H1 (cell line): ENCODE results near the gene C14orf119. TPM values are rescaled to one million over a fixed set of nuclear protein-coding genes. Genes with fewer than 3 reads are reported as not detected.

Experiments
- CTCF ChIA-PET: fragments of 300-600 bp; sonication (Branson Sonifier 250); formaldehyde crosslinking; loops from one replicate; lab custom pipeline; 2021; ENCODE audit not compliant: partially characterized antibody; lab: Charles Lee
- POLR2A ChIA-PET: fragments of 300-600 bp; sonication (Branson Sonifier 250); formaldehyde crosslinking; loops from one replicate; lab custom pipeline; 2021; ENCODE audit warnings: inconsistent platforms; ENCODE audit not compliant: partially characterized antibody; lab: Charles Lee
- DNase-seq, 2 experiments: peaks; one replicate each; pipeline versions ENCODE4 v3.0.0 to v3.0.0-alpha.2; 2010 to 2022; ENCODE audit warnings: low spot score in 2 of 2, low read depth in 1 of 2, mixed read lengths in 1 of 2
- FAIRE-seq: peaks from 2 replicates; lab custom pipeline; 2011; peaks lifted over from hg19 to GRCh38; lab: Jason Lieb, UNC
- H2AFZ ChIP-seq: 2 replicates; pipeline ENCODE4 v1.8.1; 2012; ENCODE audit warnings: low read length, inconsistent platforms
- H2AK5ac ChIP-seq: 2 replicates; pipeline ENCODE4 v1.6.1; 2013; ENCODE audit warnings: low read depth, low read length
- H2BK120ac ChIP-seq: replicated peaks from 2 replicates; pipeline ENCODE3; 2013; ENCODE audit warnings: low read depth, low read length, inconsistent platforms
- H2BK12ac ChIP-seq: 2 replicates; pipeline ENCODE4 v1.6.1; 2013; ENCODE audit warnings: low read depth, low read length
- H2BK15ac ChIP-seq: 2 replicates; pipeline ENCODE4 v1.6.1; 2013; ENCODE audit warnings: low read length
- H2BK20ac ChIP-seq: 2 replicates; pipeline ENCODE4 v1.6.1; 2013; ENCODE audit warnings: low read length
- H2BK5ac ChIP-seq: 2 replicates; pipeline ENCODE4 v1.6.1; 2013; ENCODE audit warnings: low read depth, low read length
- H3K14ac ChIP-seq: 2 replicates; pipeline ENCODE4 v1.6.1; 2013; ENCODE audit warnings: inconsistent platforms; ENCODE audit not compliant: insufficient read length
- H3K18ac ChIP-seq: 2 replicates; pipeline ENCODE4 v1.6.1; 2013; ENCODE audit warnings: low read length; ENCODE audit errors: extremely low read depth
- H3K23ac ChIP-seq: 2 replicates; pipeline ENCODE4 v1.6.1; 2013; ENCODE audit warnings: inconsistent platforms; ENCODE audit not compliant: insufficient read length
- H3K23me2 ChIP-seq: 2 replicates; pipeline ENCODE4 v1.6.1; 2013; ENCODE audit warnings: low read depth, low read length
- H3K27ac ChIP-seq: 2 replicates; pipeline ENCODE4 v1.6.1; 2011; ENCODE audit warnings: low read depth, low read length, inconsistent platforms
- H3K27me3 ChIP-seq, 4 experiments: replicated peaks in 1 of 4; 1 replicate in 1 of 4; 2 replicates in 3 of 4; pipeline versions ENCODE4 v1.6.1 to v1.8.1; 2011 to 2013; ENCODE audit warnings: low read length in 3 of 4, mild to moderate bottlenecking in 3 of 4, inconsistent platforms in 2 of 4, mixed read lengths in 2 of 4, moderate library complexity in 1 of 4; ENCODE audit not compliant: control insufficient read depth in 3 of 4, insufficient read depth in 3 of 4; ENCODE audit errors: extremely low read depth in 1 of 4
- H3K36me3 ChIP-seq, 4 experiments: 2 replicates each; pipeline versions ENCODE4 v1.6.1 to v1.8.1; 2011 to 2013; ENCODE audit warnings: mild to moderate bottlenecking in 4 of 4, low read length in 3 of 4, moderate library complexity in 2 of 4, control low read depth in 1 of 4, inconsistent platforms in 1 of 4; ENCODE audit not compliant: insufficient read depth in 4 of 4, control insufficient read depth in 2 of 4
- H3K4ac ChIP-seq: replicated peaks from 2 replicates; pipeline ENCODE3; 2013; ENCODE audit warnings: low read length, low read depth, mixed read lengths, inconsistent platforms; ENCODE audit not compliant: insufficient read length
- H3K4me1 ChIP-seq, 4 experiments: replicated peaks in 1 of 4; 1 replicate in 1 of 4; 2 replicates in 3 of 4; pipeline versions ENCODE4 v1.6.1 to v1.8.1; 2011 to 2013; ENCODE audit warnings: low read length in 3 of 4, inconsistent platforms in 2 of 4, mixed read lengths in 1 of 4; ENCODE audit not compliant: insufficient read depth in 4 of 4, control insufficient read depth in 3 of 4
- H3K4me2 ChIP-seq, 2 experiments: 2 replicates each; pipeline versions ENCODE4 v1.6.1 to v1.8.1; 2011 to 2013; ENCODE audit warnings: low read depth in 2 of 2, low read length in 2 of 2, control low read depth in 1 of 2, inconsistent platforms in 1 of 2, mild to moderate bottlenecking in 1 of 2; ENCODE audit not compliant: insufficient read depth in 1 of 2
- H3K4me3 ChIP-seq, 4 experiments: fragments of 200-600, 300-600 bp in 1 of 4; sonication (generic), shearing (Covaris generic), sonication (Bioruptor Twin) in 1 of 4; 2 replicates each; pipeline versions ENCODE4 v1.5.1 to v1.8.1; 2011 to 2016; ENCODE audit warnings: low read length in 4 of 4, low read depth in 3 of 4, control low read depth in 2 of 4, inconsistent platforms in 2 of 4, mild to moderate bottlenecking in 2 of 4, mixed read lengths in 1 of 4, moderate library complexity in 1 of 4; ENCODE audit not compliant: insufficient read depth in 2 of 4; ENCODE audit errors: extremely low read depth in 1 of 4
- H3K56ac ChIP-seq: replicated peaks from 2 replicates; pipeline ENCODE3; 2013; ENCODE audit warnings: low read depth, mild to moderate bottlenecking, mixed read lengths, low read length, inconsistent platforms; ENCODE audit not compliant: insufficient read length
- H3K79me1 ChIP-seq: 2 replicates; pipeline ENCODE4 v1.6.1; 2013; ENCODE audit warnings: low read depth, low read length, control low read depth
- H3K79me2 ChIP-seq, 2 experiments: 2 replicates each; pipeline versions ENCODE4 v1.6.1 to v1.8.1; 2012 to 2013; ENCODE audit warnings: low read length in 2 of 2, mild to moderate bottlenecking in 2 of 2, inconsistent platforms in 1 of 2; ENCODE audit not compliant: insufficient read depth in 2 of 2, control insufficient read depth in 1 of 2
- H3K9ac ChIP-seq, 4 experiments: replicated peaks in 1 of 4; 1 replicate in 1 of 4; 2 replicates in 3 of 4; pipeline versions ENCODE4 v1.6.1 to v1.8.1; 2011 to 2013; ENCODE audit warnings: low read depth in 3 of 4, low read length in 3 of 4, control low read depth in 2 of 4, mild to moderate bottlenecking in 2 of 4, moderate library complexity in 2 of 4, inconsistent platforms in 1 of 4; ENCODE audit errors: extremely low read depth in 1 of 4
- H3K9me3 ChIP-seq, 2 experiments: 2 replicates each; pipeline versions ENCODE4 v1.6.1 to v1.8.1; 2012 to 2013; ENCODE audit warnings: mild to moderate bottlenecking in 2 of 2, moderate library complexity in 2 of 2, control low read depth in 1 of 2, inconsistent platforms in 1 of 2, low read depth in 1 of 2, low read length in 1 of 2, mixed read lengths in 1 of 2; ENCODE audit not compliant: insufficient read depth in 2 of 2
- H4K20me1 ChIP-seq, 2 experiments: replicated peaks in 1 of 2; 2 replicates each; pipeline versions ENCODE3 to v1.8.1; 2011 to 2013; ENCODE audit warnings: inconsistent platforms in 2 of 2, low read length in 2 of 2, mild to moderate bottlenecking in 1 of 2; ENCODE audit not compliant: insufficient read depth in 2 of 2, control insufficient read depth in 1 of 2
- H4K5ac ChIP-seq: 2 replicates; pipeline ENCODE4 v1.6.1; 2013; ENCODE audit warnings: low read length, low read depth, mixed read lengths, inconsistent platforms; ENCODE audit not compliant: insufficient read length
- H4K8ac ChIP-seq: 2 replicates; pipeline ENCODE4 v1.8.0; 2013; ENCODE audit warnings: mild to moderate bottlenecking, moderate library complexity, low read length, inconsistent platforms; ENCODE audit not compliant: insufficient read depth; ENCODE audit errors: extremely low read depth
- H4K91ac ChIP-seq: replicated peaks from 2 replicates; pipeline ENCODE3; 2013; ENCODE audit warnings: low read length, mixed read lengths, inconsistent platforms; ENCODE audit not compliant: insufficient read length
- KDM1A ChIP-seq: fragments of 200-600, 300-600 bp; sonication (generic); IDR thresholded peaks from 2 replicates; pipeline ENCODE4 v1.7.1; 2016; ENCODE audit warnings: mild to moderate bottlenecking, low read length, borderline replicate concordance
- KDM5A ChIP-seq: fragments of 200-600 bp; IDR thresholded peaks from 2 replicates; pipeline ENCODE4 v1.7.1; 2012; ENCODE audit warnings: mild to moderate bottlenecking, low read length, inconsistent platforms, mixed read lengths
- SAP30 ChIP-seq: fragments of 300-600 bp; sonication (generic); IDR thresholded peaks from 2 replicates; pipeline ENCODE4 v1.7.1; 2012; ENCODE audit warnings: low read length, moderate library complexity, mild to moderate bottlenecking, inconsistent platforms; ENCODE audit not compliant: insufficient read depth, insufficient replicate concordance
- SIX5 ChIP-seq: IDR thresholded peaks from 2 replicates; pipeline ENCODE4 v1.6.1; 2011; ENCODE audit warnings: mild to moderate bottlenecking, low read depth, low read length
- TBP ChIP-seq: IDR thresholded peaks from 2 replicates; pipeline ENCODE4 v1.6.1; 2011; ENCODE audit warnings: low read depth, low read length, improper control_type of control experiment
- WGBS, 2 experiments: shearing (Covaris generic) in 1 of 2; methylation state at CpG; one replicate each; pipeline versions ENCODE4 v1.1.6 to v1.1.7; 2013 to 2015; ENCODE audit warnings: low lambda C conversion rate in 2 of 2, mixed read lengths in 2 of 2, inconsistent platforms in 1 of 2, low coverage in 1 of 2, missing lambda C conversion rate in 1 of 2; ENCODE audit not compliant: insufficient replicate concordance in 2 of 2, insufficient coverage in 1 of 2, insufficient read length in 1 of 2; ENCODE audit errors: extremely low coverage in 1 of 2, missing lambda C conversion rate in 1 of 2; 5-methylcytosine and 5-hydroxymethylcytosine counted together
- polyA plus RNA-seq, 7 experiments: library from polyadenylated mRNA; depleted of rRNA in 3 of 7; stranded (reverse) in 5 of 7; unstranded in 2 of 7; fragments of >200 nt in 5 of 7; fragments of 200-250 nt in 2 of 7; gene quantifications; 1 replicate in 5 of 7; 2 replicates in 1 of 7; 4 replicates in 1 of 7; pipeline versions ENCODE4 v1.2.1 to v1.2.3, GENCODE V29; 2011 to 2013; ENCODE audit warnings: missing spikeins in 2 of 7, mixed read lengths in 2 of 7
- total RNA-seq: library from RNA; stranded (reverse); fragmentation: NEBNext Ultra II Directional; extraction: Animal tissue kit (Norgen Biotek cat#: 25700); gene quantifications from 2 replicates; pipeline ENCODE4 v1.2.1, GENCODE V29; 2021
- TF ChIP-seq, protein P1 (sequence below): IDR thresholded peaks from 2 replicates; pipeline ENCODE4 v1.6.1; 2012; ENCODE audit warnings: low read length, inconsistent platforms

The C14orf119 gene
- total and polyA plus RNA-seq, 2 of the 8 experiments (the other 6 are each of a cell fraction or from before 2014, with no cell fraction given), result 78.1 to 94.0 TPM

DNA sequence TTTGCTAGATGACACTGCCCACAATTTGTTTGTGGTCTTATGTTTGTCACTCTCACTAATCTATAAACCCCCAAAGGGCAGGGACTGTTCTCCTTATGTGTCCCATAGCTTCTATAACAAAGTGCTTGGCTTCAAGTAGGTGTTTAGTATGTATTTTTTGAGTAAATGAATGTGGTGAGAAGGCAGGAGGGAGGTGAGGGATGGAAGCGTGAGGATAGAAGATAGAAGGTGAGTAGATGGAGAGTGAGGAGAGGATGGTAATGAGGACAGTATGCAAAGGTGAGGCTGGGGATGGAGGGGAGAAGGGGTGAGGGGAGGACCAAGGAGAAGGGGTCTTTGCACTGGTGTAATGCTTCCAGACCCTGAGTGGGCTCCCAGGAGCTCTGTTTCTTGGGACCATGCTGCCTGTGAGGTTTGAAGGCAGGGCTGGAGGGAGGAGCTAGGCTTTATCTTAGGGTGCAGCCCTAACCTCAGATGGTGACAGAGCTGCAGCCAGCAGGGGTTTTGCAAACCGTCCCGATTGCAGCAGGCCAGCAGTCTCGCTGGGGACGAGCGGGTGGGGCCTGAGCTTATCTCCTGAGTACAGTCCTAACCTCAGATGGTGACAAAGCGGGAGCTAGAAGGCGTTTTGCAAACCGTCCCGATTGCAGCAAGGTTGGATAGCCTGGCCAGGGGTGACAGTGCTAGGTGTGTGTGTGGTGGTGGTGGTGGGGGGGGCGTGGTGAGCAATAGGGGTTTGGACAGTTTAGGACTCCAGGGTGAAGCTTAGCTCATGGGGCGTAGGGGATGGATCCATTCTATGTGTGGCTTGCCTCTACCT, 17.3 kb downstream of the C14orf119 start:
- Histone ChIP-seq H2AFZ (no peak overlapping the region), H3K27me3 (peaks cover 0 to 3% (median 0%) of the 10 kb centered on the region in 4 experiments; a peak in 2 of 7 replicates), H3K4me2 (no peak overlapping the region; a peak in 1 of 4 replicates), H3K14ac (no peak overlapping the region), H3K4me1 (peaks cover 0 to 14% (median 4%) of the 10 kb centered on the region in 4 experiments; a peak in 6 of 7 replicates), H4K5ac (no peak overlapping the region), H3K56ac (no peak overlapping the region), H4K91ac (no peak overlapping the region), H2BK5ac (no peak overlapping the region), H4K8ac (no peak overlapping the region), H3K9ac (no peak overlapping the region), H3K23ac (no peak overlapping the region), H2BK20ac (no peak overlapping the region), H4K20me1 (no peaks in the 10 kb centered on the region), H3K36me3 (no peaks in the 10 kb centered on the region), H3K18ac (no peak overlapping the region), H2AK5ac (no peak overlapping the region), H3K79me1 (no peaks in the 10 kb centered on the region), H2BK12ac (no peak overlapping the region), H3K27ac (no peak overlapping the region), H2BK15ac (0 out of 2 replicates have a peak overlapping the region, but pooled peaks have one; percentile 18), H3K9me3 (peaks cover 3 to 4% of the 10 kb centered on the region in 2 experiments; a peak in 2 of 4 replicates), H3K4me3 (no peak overlapping the region), H3K79me2 (no peaks in the 10 kb centered on the region), H3K4ac (no peak overlapping the region), H3K23me2 (no peaks in the 10 kb centered on the region; the same call in 1 of the 2 replicates), H2BK120ac (no peak overlapping the region)
- ChIA-PET CTCF (interaction anchor here (0.7 to 3.7 kb wide), 21 partner anchors 8 to 268 kb away, joined by 3 to 22 read pairs (median 5); partner anchors contain the start of genes CDH24, CIROP and PABPN1), POLR2A (interaction anchor here (0.8 to 3.1 kb wide), 10 partner anchors 8 to 190 kb away, joined by 3 to 13 read pairs (median 4); partner anchors contain the start of genes ACIN1 and C14orf119)
- 84 to 100% methylated on average over 1 to 12 of the region's 12 CpGs for WGBS, 2 experiments
- DNase-seq (no peak), FAIRE-seq (no peak)
- no peak for TF ChIP-seq SAP30
- TF ChIP-seq KDM5A, result no peak
- TF ChIP-seq SIX5, result no peak
- TF ChIP-seq, protein P1, sequence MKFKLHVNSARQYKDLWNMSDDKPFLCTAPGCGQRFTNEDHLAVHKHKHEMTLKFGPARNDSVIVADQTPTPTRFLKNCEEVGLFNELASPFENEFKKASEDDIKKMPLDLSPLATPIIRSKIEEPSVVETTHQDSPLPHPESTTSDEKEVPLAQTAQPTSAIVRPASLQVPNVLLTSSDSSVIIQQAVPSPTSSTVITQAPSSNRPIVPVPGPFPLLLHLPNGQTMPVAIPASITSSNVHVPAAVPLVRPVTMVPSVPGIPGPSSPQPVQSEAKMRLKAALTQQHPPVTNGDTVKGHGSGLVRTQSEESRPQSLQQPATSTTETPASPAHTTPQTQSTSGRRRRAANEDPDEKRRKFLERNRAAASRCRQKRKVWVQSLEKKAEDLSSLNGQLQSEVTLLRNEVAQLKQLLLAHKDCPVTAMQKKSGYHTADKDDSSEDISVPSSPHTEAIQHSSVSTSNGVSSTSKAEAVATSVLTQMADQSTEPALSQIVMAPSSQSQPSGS, result no peak
- TF ChIP-seq TBP, result no peak
- no peak for TF ChIP-seq KDM1A
